ENCODE data around the gene HNRNPAB.
A peak's percentile ranks its signal among the peaks of the same experiment; 100 is the strongest.

HNRNPAB gene

DNA sequence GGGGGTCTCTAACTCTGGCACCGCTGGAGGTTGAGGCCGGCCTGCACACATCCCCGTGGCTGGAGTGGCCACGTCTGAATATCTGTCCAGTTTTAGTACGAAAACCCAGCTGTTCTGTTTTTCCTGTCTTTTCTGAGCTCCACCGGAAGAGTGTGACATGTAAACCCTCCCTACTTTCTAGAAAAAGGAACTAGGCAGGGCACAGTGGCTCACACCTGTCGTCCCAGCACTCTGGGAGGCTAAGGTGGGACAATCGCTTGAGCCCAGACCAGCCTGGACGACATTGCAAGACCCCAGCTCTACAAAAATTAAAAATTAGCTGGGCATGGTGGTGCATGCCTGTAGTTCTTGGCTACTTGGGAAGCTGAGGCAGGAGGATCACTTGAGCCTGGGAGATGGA, 36.4 kb downstream of the HNRNPAB start:
- TF ChIP-seq, protein P1, sequence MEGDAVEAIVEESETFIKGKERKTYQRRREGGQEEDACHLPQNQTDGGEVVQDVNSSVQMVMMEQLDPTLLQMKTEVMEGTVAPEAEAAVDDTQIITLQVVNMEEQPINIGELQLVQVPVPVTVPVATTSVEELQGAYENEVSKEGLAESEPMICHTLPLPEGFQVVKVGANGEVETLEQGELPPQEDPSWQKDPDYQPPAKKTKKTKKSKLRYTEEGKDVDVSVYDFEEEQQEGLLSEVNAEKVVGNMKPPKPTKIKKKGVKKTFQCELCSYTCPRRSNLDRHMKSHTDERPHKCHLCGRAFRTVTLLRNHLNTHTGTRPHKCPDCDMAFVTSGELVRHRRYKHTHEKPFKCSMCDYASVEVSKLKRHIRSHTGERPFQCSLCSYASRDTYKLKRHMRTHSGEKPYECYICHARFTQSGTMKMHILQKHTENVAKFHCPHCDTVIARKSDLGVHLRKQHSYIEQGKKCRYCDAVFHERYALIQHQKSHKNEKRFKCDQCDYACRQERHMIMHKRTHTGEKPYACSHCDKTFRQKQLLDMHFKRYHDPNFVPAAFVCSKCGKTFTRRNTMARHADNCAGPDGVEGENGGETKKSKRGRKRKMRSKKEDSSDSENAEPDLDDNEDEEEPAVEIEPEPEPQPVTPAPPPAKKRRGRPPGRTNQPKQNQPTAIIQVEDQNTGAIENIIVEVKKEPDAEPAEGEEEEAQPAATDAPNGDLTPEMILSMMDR (IDR thresholded peaks at IDR 0.05; ENCODE audit: control insufficient read depth, insufficient read depth, low read depth, low read length, missing control alignments) = no peak
- H3K4me3 ChIP-seq (ENCODE audit: control insufficient read depth, low read depth, low read length) = no peak overlapping the region
- DNase-seq (ENCODE audit: low read depth) = no peak

DNA sequence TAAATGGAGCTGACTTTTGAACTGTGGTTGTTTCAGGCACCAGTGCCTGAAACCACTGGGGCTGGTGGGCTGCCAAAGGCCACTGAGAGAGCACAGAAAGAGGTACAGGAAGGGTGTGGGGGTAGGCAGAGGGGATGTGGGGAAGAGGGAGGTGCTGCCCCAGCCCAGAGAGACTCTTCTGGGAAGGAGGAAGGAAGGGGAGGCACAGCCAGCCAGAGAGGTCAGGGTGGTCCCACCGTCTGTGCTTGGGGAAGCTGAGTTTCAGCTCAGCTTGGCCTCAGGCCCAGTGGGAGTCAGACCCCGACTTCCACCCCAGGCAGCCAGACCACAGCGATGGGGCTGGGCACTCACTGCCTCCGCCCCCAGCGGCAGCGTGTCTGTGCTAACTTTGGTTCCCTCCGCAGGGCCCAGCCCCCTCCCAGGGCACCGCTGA, 36.9 kb downstream of the HNRNPAB start:
- TF ChIP-seq, protein P1 (IDR thresholded peaks at IDR 0.05; ENCODE audit: control insufficient read depth, insufficient read depth, low read depth, low read length, missing control alignments) = no peak
- no peak for DNase-seq (ENCODE audit: low read depth)
- H3K4me3 ChIP-seq (ENCODE audit: control insufficient read depth, low read depth, low read length) = no peak overlapping the region

DNA sequence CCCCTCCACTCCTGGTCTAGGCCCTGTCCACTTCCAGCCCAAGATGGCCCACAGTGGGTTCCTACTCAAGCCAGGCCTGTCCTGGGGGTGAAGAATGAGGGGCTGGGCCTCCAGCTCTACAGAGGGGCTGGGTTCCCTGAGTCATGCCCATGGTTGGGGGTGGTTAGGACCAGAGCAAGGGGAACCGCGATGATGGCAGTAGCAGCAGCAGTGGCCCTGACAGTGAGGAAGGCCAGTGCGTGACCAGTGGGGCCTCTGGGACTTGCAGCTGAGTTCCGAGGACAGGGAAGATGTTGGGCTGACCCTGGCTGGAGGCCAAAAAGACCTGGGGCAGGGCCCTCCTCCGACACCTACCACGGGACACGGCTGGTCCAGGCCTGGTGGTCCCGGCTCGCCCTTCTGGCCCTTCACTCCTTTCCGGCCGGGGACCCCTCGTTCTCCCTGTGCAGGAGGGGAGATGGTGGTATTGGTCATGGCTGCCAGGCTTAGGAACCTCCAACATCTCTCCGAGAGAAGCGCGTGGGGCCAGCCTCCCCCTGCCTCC, 37.4 kb downstream of the HNRNPAB start:
- DNase-seq (ENCODE audit: low read depth) = no peak
- TF ChIP-seq, protein P1 (IDR thresholded peaks at IDR 0.05; ENCODE audit: control insufficient read depth, insufficient read depth, low read depth, low read length, missing control alignments) = no peak
- H3K4me3 ChIP-seq (ENCODE audit: control insufficient read depth, low read depth, low read length) = no peak overlapping the region

DNA sequence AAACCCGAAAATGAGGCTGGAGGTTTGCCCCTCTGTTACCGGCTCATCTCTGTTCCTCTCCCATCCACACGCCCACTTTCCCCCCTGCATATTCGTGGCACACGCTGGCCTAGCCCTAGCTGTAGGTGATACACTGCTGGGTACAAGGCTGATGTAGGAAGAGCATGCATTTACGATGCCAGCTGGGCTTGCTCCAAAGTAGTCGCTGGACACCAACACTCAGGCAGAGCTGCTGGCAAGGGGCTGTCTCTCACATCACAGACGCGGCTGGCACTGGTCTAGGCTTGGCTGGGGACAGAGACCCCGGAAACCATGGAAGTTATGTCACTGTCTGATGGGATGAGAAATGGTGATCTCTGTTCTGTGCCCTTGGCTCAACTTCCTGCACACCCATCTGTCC, 38.1 kb downstream of the HNRNPAB start:
- H3K4me3 ChIP-seq (ENCODE audit: control insufficient read depth, low read depth, low read length) = no peak overlapping the region
- TF ChIP-seq, protein P1 (IDR thresholded peaks at IDR 0.05; ENCODE audit: control insufficient read depth, insufficient read depth, low read depth, low read length, missing control alignments) = no peak
- DNase-seq (ENCODE audit: low read depth) = no peak

DNA sequence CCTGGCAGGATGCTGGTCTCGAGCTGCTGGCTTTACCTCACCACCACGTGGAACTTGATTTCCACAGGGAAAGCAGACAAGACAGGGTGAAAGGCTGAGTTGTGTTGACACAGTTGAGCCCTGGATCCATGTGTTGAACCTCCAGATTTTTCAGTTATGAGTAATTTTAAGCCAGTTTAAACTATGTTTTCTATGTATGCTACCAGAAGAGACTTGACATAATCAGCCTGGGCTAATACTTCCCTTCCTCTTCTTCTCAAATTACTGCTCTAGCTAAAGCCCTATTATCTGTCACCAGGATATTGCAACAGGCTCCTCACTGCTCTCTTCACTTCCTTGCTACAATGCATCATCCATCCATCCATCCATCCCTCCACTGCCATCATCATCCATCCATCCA, 40.2 kb downstream of the HNRNPAB start:
- H3K4me3 ChIP-seq (ENCODE audit: control insufficient read depth, low read depth, low read length) = no peak overlapping the region
- TF ChIP-seq, protein P1 (IDR thresholded peaks at IDR 0.05; ENCODE audit: control insufficient read depth, insufficient read depth, low read depth, low read length, missing control alignments) = no peak
- peak; percentile 31 for DNase-seq (ENCODE audit: low read depth)

DNA sequence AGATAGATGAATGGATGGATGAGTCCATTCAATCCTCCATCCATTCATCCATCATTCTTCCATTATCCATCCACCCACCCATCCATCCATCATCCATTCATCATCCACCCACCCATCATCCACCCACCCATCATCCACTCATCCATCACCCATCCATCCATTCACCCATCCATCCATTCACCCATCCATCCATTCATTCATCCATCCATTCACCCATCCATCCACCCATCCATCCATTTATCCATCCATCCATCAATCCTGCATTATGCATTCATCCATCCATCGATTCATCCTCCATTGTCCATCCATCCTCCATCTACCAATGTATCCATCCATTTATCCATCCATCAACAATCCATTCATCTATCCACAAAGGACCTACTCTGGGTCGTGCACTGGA, 41.1 kb downstream of the HNRNPAB start:
- no peak for DNase-seq (ENCODE audit: low read depth)
- no peak overlapping the region for H3K4me3 ChIP-seq (ENCODE audit: control insufficient read depth, low read depth, low read length)
- TF ChIP-seq, protein P1 (IDR thresholded peaks at IDR 0.05; ENCODE audit: control insufficient read depth, insufficient read depth, low read depth, low read length, missing control alignments) = no peak
